Stimulated activated CD4-positive, alpha-beta T cell treated with anti-CD3 and anti-CD28 coated beads, TNF-alpha, amount 100 ng/mL, for 48 hours (primary cell): Measurements from ENCODE around the gene FRMPD4.
"Not testable (repeated sequence)": the region's sequence is repeated elsewhere in the genome, so short reads cannot be mapped to it uniquely, and the experiment has no call there.

Experiments
- DNase-seq, 3 donors: peaks; one replicate each; pipeline ENCODE4 v3.0.0-alpha.2; 2020; ENCODE audit warnings: low read depth in 3 of 3

Gene FRMPD4

GRCh38 chrX:12515384-12515783 is 377.1 kb downstream of the FRMPD4 start:
- DNase-seq: not testable (repeated sequence)

DNA sequence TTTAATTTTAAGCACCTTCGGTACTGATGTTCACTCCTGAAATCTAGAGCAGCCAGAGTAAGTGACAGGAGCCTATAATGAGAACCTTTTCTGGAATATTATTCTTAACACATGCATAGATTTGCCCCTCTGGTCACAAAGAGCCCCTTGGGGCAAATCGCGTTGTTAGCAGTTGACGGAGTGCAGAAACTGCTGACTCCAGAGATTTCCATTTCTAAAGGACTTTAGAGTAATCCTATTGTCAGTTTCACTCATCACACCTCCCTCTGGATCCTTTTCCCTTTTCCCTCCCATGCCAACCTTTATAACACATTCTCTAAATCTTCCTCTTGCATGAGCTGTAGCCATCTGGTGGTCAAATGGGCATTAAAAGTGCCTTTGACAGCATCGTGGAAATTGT is 388.0 kb downstream of the FRMPD4 start:
- no peak for DNase-seq

GRCh38 chrX:12538096-12538495 is 399.8 kb downstream of the FRMPD4 start:
- DNase-seq: not testable (repeated sequence)

- DNase-seq: not testable (repeated sequence)
These were observed 404.0 kb downstream of the FRMPD4 start for GRCh38 chrX:12542251-12542650.

GRCh38 chrX:12548341-12548740 is 410.1 kb downstream of the FRMPD4 start:
- DNase-seq: no peak

GRCh38 chrX:12548746-12549145 is 410.5 kb downstream of the FRMPD4 start:
- no peak for DNase-seq

GRCh38 chrX:12554206-12554605 is 415.9 kb downstream of the FRMPD4 start:
- no peak for DNase-seq

DNA sequence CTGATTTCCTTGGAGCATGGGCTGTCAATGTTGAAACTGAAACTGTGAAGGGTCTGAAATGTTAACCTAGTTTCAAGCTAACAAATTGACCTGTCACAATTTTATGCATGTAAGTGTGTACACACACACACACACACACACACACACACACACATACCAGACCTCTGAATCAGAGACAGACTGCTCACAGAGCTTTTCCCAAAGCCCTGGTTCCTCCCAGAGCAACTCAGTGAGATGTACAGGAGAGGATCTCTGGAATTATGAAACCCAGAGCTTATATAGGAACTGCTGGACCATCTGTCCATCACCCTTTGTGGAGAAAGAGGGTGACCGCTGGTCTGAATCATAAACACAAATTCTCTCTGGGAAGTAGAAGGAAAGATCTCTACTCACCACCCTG is 424.8 kb downstream of the FRMPD4 start:
- no peak for DNase-seq

DNA sequence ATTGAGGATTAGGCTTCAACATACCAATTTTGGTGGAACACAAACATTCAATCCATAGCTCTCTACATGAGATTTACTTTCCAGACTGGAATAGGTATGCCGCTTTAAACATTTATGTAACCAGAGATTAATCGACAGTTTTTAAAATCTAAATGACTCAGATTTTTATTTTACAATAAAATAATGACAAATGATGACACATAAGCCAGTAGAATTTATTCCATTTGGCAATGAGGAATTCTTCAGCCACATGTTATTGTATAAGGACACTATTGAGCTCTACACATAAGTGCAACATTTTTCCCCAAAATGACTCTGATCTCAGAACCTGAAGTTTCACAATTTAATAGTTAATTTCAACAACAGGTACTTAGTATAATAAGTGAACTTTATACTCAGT is 425.9 kb downstream of the FRMPD4 start:
- no peak for DNase-seq

DNA sequence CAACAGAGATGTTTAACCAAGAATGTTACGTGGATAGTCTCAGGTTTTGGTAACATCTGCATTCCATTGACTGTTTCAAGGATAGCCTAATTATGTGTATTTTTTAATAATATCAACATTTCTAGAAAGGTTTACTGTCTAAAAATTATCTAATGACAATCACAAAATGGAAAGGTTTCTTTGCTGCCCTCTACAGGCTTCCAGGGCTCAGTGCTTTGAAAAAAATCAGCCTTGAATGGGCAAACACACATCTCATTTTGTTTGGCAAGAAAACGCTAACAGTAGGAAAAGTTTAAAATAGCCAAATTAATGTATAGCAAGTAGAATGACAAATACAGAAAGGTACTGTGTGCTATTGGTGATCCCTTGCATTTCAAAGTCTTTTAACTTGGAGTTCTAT is 429.6 kb downstream of the FRMPD4 start:
- DNase-seq: no peak

- DNase-seq: no peak
These were observed 432.7 kb downstream of the FRMPD4 start for GRCh38 chrX:12570859-12571501.

GRCh38 chrX:12579311-12579710 is 441.0 kb downstream of the FRMPD4 start:
- DNase-seq: no peak

DNA sequence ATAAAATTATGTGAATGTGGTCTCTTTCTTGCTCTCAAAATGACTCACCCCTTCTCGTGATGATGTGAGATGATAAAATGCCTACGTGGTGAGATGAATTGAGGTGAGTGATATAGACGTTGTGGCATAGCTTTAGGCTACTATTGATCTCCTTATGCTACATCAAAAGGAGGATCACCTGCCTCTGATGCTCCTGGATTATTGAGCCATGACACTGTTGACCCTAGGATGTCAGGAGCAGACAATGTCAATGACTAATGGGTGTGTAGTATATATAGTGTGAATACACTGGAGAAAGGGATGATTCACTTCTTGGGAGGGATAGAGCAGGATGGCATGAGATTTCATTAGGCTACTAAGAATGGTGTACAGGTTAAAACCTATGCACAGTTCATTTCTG is 442.3 kb downstream of the FRMPD4 start:
- no peak for DNase-seq

- no peak for DNase-seq
These were observed 443.3 kb downstream of the FRMPD4 start for GRCh38 chrX:12581546-12581945.

DNA sequence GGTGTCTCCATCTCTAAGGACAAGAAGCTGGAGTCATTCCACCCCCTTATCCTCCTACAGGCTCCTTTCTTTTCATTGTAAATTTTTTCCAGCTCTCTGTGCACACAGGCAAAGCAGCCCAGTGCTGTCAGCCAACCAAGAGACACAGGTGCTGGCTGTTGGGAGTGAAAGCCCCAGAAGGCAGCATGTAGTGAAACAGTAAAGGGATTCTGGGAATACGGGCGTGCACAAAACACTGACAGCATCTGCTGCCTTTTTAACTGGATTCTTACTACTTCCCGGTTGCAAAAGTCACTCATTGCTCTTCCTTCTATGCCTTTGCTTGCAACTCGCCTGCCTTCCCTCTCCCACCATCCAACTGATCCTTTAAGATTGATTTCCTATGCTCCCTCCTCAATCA is 444.4 kb downstream of the FRMPD4 start:
- DNase-seq: no peak

DNA sequence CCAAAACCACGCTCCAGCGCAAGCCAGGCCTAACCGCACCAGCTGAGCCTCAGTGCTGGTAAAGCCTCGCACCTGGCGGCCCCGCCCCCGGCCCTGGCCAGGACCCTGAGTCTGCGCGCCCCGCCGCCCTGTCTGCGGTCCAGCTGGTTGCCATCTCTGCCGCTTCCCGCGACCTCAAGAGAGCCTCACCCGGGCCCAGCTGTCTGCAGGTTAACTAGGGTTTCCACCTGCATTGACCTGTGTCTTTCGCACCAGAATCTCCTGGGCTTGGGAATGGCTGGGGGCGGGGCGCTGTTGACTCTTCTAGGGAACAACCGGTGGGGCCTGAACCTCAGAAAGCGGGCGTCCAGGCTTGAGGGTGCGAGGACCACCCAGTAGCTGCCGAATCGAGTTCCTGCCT is 445.3 kb downstream of the FRMPD4 start:
- DNase-seq: no peak

- DNase-seq: no peak
These were observed 457.4 kb downstream of the FRMPD4 start for GRCh38 chrX:12595720-12596119.

DNA sequence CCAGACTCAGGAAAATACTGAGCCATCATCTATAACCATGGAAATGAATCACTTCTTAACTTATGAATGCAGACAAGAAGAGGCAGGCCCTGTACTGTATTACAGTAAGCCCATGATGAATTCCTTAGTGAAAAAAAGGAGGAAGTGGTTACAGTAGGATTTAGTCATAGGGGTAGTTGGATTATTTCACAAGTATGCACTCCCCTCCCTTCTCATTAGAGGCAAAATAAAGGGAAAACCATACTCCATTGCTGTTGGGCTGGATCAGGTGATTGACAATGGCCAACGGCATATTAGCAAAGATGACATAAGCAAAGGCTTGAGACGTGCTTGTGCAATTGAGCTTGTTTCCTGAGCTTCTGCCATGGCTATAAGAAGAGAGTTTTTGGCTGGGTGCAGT is 471.8 kb downstream of the FRMPD4 start:
- no peak for DNase-seq

GRCh38 chrX:12611471-12611870 is 473.2 kb downstream of the FRMPD4 start:
- no peak for DNase-seq

GRCh38 chrX:12614266-12614665 is 476.0 kb downstream of the FRMPD4 start:
- DNase-seq: no peak

DNA sequence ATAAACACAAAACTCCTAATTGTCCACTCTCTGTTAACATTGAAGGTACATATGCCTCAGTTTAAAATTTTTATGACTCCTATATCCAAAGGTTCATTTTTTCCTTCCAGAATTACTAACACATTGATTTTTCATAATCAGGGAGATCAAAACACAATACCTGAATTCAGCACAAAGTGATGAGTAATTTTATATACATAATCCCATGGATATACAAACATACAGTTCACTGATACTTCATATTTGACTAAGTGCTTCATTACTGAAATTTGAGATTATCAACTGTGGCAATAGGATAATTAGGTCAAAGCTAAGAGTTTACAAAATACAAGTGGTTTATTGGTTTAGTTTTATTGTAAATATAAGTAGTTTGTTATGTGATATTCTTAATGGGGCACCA is 476.8 kb downstream of the FRMPD4 start:
- no peak for DNase-seq

DNA sequence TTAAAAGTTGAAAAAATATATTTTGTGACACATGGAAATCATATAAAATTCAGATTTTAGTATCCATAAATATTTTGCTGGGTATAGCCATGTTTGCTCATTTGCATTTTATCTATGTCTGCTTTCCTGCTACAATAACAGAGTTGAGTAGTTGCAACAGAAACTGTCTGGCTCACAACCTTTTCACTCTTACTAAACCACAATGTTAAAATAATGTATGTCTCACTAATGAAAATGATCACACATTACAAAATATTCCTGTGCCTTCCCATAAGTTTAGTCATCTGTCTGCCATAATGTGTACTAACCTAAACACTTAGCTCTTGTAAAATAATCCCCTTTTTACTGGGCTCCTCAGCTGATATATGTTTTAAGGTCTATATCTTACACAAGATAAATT is 479.0 kb downstream of the FRMPD4 start:
- no peak for DNase-seq

GRCh38 chrX:12647230-12647629 is 509.0 kb downstream of the FRMPD4 start:
- DNase-seq: no peak

DNA sequence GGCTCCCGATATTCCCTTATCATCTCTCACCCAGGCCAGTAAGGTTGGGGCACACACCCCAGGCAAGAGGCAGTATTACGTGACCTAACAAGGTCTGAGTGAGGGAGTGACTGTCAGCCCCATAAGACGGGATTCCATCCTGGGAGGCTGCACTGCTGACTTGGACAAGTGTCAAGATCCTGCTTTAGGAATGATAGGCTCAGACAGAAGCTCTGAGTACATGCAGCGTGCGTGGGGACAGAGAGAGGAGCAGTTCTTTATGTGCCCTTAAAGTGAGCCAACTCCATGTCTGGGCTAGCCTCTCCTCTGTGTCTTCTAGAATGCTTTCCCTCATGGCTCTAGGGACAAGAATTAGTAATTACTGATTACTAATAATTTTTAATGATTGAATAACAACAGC is 510.7 kb downstream of the FRMPD4 start:
- no peak for DNase-seq
